GM23338 (cell line): Measurements from ENCODE around the gene ZNF275. TPM values are rescaled to one million over a fixed set of nuclear protein-coding genes. Genes with fewer than 3 reads are reported as not detected.

Experiments
- ATAC-seq: fragments of 200-7000 bp; cut with Tn5 transposase; 3 replicates; pipeline ENCODE4 v1.9.1; 2020
- DNase-seq: peaks from one replicate; pipeline ENCODE4 v3.0.0-alpha.2; 2015; ENCODE audit warnings: low spot score
- H2AFZ ChIP-seq: fragments of 200-600 bp; sonication (generic); 2 replicates; pipeline ENCODE4 v1.8.0; 2016; ENCODE audit warnings: antibody characterized with exemption, mild to moderate bottlenecking, moderate library complexity
- H3F3A ChIP-seq: fragments of 200-600 bp; sonication (generic); replicated peaks from 2 replicates; pipeline ENCODE4 v1.8.0; 2017; ENCODE audit warnings: antibody characterized with exemption, mixed run types, low read depth
- H3K27ac ChIP-seq: fragments of 200-600 bp; sonication (generic); 2 replicates; pipeline ENCODE4 v1.6.1; 2016; ENCODE audit warnings: low read depth
- H3K27me3 ChIP-seq: fragments of 200-600 bp; sonication (generic); 2 replicates; pipeline ENCODE4 v1.8.0; 2016; ENCODE audit warnings: mild to moderate bottlenecking, mixed run types, moderate library complexity; ENCODE audit not compliant: insufficient read depth
- H3K36me3 ChIP-seq: fragments of 200-600 bp; sonication (generic); 2 replicates; pipeline ENCODE4 v1.8.0; 2016; ENCODE audit warnings: mild to moderate bottlenecking; ENCODE audit not compliant: insufficient read depth
- H3K4me1 ChIP-seq: fragments of 200-600 bp; sonication (generic); 2 replicates; pipeline ENCODE4 v1.8.0; 2016; ENCODE audit warnings: mild to moderate bottlenecking, moderate library complexity; ENCODE audit not compliant: insufficient read depth
- H3K4me2 ChIP-seq: fragments of 200-600 bp; sonication (generic); 2 replicates; pipeline ENCODE4 v1.7.1; 2017; ENCODE audit warnings: mixed run types
- H3K4me3 ChIP-seq: fragments of 200-600 bp; sonication (generic); 2 replicates; pipeline ENCODE4 v1.6.1; 2016; ENCODE audit warnings: mixed run types
- H3K79me2 ChIP-seq: fragments of 200-600 bp; sonication (generic); replicated peaks from 2 replicates; pipeline ENCODE4 v1.8.0; 2017; ENCODE audit warnings: mild to moderate bottlenecking; ENCODE audit not compliant: insufficient read depth
- H3K9me2 ChIP-seq: fragments of 200-600 bp; sonication (generic); 2 replicates; pipeline ENCODE4 v1.8.0; 2017; ENCODE audit not compliant: insufficient read depth
- H4K20me1 ChIP-seq: fragments of 200-600 bp; sonication (generic); replicated peaks from 2 replicates; pipeline ENCODE4 v1.8.0; 2017; ENCODE audit warnings: mild to moderate bottlenecking; ENCODE audit not compliant: insufficient read depth
- H3K27ac Mint-ChIP-seq: 2 replicates; pipeline ENCODE4 v1.8.0; 2020; ENCODE audit warnings: inconsistent platforms, mild to moderate bottlenecking, moderate library complexity, mixed read lengths
- H3K27me3 Mint-ChIP-seq: 3 replicates; pipeline ENCODE4 v1.8.0; 2022; ENCODE audit warnings: low read depth, mild to moderate bottlenecking, moderate library complexity, mixed read lengths, inconsistent platforms; ENCODE audit not compliant: insufficient read depth, poor library complexity
- H3K36me3 Mint-ChIP-seq: 3 replicates; pipeline ENCODE4 v1.8.0; 2021; ENCODE audit warnings: low read depth, mild to moderate bottlenecking, inconsistent platforms, moderate library complexity, mixed read lengths
- H3K4me1 Mint-ChIP-seq: 3 replicates; pipeline ENCODE4 v1.8.0; 2020; ENCODE audit warnings: mild to moderate bottlenecking, inconsistent platforms, mixed read lengths
- H3K4me3 Mint-ChIP-seq: 3 replicates; pipeline ENCODE4 v1.8.0; 2021; ENCODE audit warnings: moderate library complexity, mild to moderate bottlenecking, inconsistent platforms, mixed read lengths
- H3K9me3 Mint-ChIP-seq: 3 replicates; pipeline ENCODE4 v1.8.0; 2020; ENCODE audit warnings: moderate library complexity, mild to moderate bottlenecking, inconsistent platforms, mixed read lengths
- CREB1 ChIP-seq: fragments of 250-450 bp; sonication (Bioruptor Pico); IDR thresholded peaks from 2 replicates; pipeline ENCODE4 v1.5.0; 2020; ENCODE audit warnings: low read depth, mild to moderate bottlenecking, moderate library complexity
- ETS1 ChIP-seq: IDR thresholded peaks from 2 replicates; pipeline ENCODE4 v1.6.1; 2016; ENCODE audit warnings: antibody characterized with exemption
- EZH2 ChIP-seq: fragments of 200-600 bp; sonication (generic); IDR thresholded peaks from one replicate; pipeline ENCODE4 v1.8.0; 2017; ENCODE audit warnings: antibody characterized with exemption, mild to moderate bottlenecking, low read depth; ENCODE audit not compliant: unreplicated experiment
- EZH2phosphoT487 ChIP-seq: fragments of 200-600 bp; sonication (generic); IDR thresholded peaks from one replicate; pipeline ENCODE4 v1.8.1; 2018; ENCODE audit warnings: antibody characterized with exemption; ENCODE audit not compliant: unreplicated experiment
- JUNB ChIP-seq: IDR thresholded peaks from one replicate; pipeline ENCODE4 v1.6.1; 2016; ENCODE audit warnings: antibody characterized with exemption; ENCODE audit not compliant: unreplicated experiment
- NANOG ChIP-seq: IDR thresholded peaks from 2 replicates; pipeline ENCODE4 v1.6.1; 2016; ENCODE audit warnings: antibody characterized with exemption, borderline replicate concordance
- POLR2AphosphoS5 ChIP-seq: IDR thresholded peaks from 2 replicates; pipeline ENCODE4 v1.6.1; 2016; ENCODE audit warnings: antibody characterized with exemption, low read depth
- REST ChIP-seq: IDR thresholded peaks from one replicate; pipeline ENCODE4 v1.6.1; 2018; ENCODE audit warnings: antibody characterized with exemption; ENCODE audit not compliant: unreplicated experiment
- STAT1 ChIP-seq: IDR thresholded peaks from one replicate; pipeline ENCODE4 v1.6.1; 2016; ENCODE audit warnings: antibody characterized with exemption; ENCODE audit not compliant: unreplicated experiment
- ZNF114 ChIP-seq: fragments of 250-450 bp; sonication (Bioruptor Pico); IDR thresholded peaks from 2 replicates; pipeline ENCODE4 v1.5.0; 2020; ENCODE audit warnings: mild to moderate bottlenecking, moderate library complexity
- ZNF331 ChIP-seq: fragments of 250-450 bp; sonication (Bioruptor Pico); IDR thresholded peaks from 2 replicates; pipeline ENCODE4 v1.5.0; 2020; ENCODE audit warnings: low read depth, mild to moderate bottlenecking, moderate library complexity
- polyA plus RNA-seq: library from polyadenylated mRNA; unstranded; fragments of >200 nt; fragmentation: Nextera tagmentation; extraction: Ambion mirVana; gene quantifications from 2 replicates; pipeline ENCODE4 v1.2.1, GENCODE V29; 2016
- total RNA-seq: library from RNA; depleted of rRNA; stranded (reverse); fragments of >200 nt; shearing (Covaris generic); gene quantifications from 2 replicates; pipeline ENCODE4 v1.2.3, GENCODE V29; 2014
- TF ChIP-seq, protein P1 (sequence below), 2 experiments: fragments of 200-600 bp in 1 of 2; sonication (generic) in 1 of 2; conservative IDR thresholded peaks; 2 replicates each; pipeline versions ENCODE4 v1.5.1 to v1.6.1; 2016 to 2017; ENCODE audit warnings: antibody characterized with exemption in 2 of 2, low read depth in 2 of 2, mild to moderate bottlenecking in 2 of 2, moderate library complexity in 1 of 2
- TF ChIP-seq, protein P2 (sequence below): fragments of 250-450 bp; sonication (Bioruptor Pico); IDR thresholded peaks from 2 replicates; pipeline ENCODE4 v1.5.0; 2020; ENCODE audit warnings: mild to moderate bottlenecking, moderate library complexity

The ZNF275 gene
- total and polyA plus RNA-seq, 2 experiments from 2014 or later: 3.2 to 12.3 TPM

DNA sequence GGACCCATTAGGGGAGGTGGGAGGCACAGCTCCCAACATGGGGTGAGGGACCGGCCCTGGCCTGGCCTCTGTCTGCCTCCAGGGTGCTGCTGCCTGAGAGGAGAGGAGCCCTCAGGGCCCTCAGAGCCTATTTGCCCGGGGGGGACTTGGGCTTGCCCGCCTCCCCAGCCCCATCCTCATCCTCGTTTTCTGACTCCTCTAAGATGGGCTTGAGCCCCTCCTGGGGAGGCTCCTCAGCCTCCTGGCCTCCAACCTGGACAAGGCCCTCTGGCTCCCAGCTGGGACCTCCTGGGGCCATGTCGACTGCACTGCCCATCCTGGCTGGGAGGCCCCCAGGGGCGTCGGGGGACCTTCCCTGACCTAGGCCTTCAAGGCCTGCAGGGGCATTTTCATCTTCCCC is 15.1 kb upstream of the ZNF275 start:
- H2AFZ ChIP-seq: no peak overlapping the region
- no peak overlapping the region for H3K4me2 ChIP-seq
- H3K79me2 ChIP-seq: no peaks in the 10 kb centered on the region
- no peaks in the 10 kb centered on the region for H3K4me1 ChIP-seq
- Mint-ChIP-seq H3K27me3 (peaks cover 11% of the 10 kb centered on the region), H3K27ac (no peak overlapping the region), H3K9me3 (no peaks in the 10 kb centered on the region), H3K36me3 (no peaks in the 10 kb centered on the region), H3K4me1 (peaks cover 7% of the 10 kb centered on the region; the same call in 2 of the 3 replicates), H3K4me3 (no peak overlapping the region)
- no peak for DNase-seq
- no peak overlapping the region for H3K4me3 ChIP-seq
- H3F3A ChIP-seq: no peaks in the 10 kb centered on the region
- ATAC-seq: no peak
- TF ChIP-seq REST (no peak), JUNB (no peak), EZH2 (no peak), POLR2AphosphoS5 (no peak), CREB1 (no peak), EZH2phosphoT487 (no peak), STAT1 (no peak), ZNF114 (CRISPR knock-in tag) (no peak), ETS1 (no peak), ZNF331 (CRISPR knock-in tag) (no peak), NANOG (no peak)
- TF ChIP-seq, protein P1, sequence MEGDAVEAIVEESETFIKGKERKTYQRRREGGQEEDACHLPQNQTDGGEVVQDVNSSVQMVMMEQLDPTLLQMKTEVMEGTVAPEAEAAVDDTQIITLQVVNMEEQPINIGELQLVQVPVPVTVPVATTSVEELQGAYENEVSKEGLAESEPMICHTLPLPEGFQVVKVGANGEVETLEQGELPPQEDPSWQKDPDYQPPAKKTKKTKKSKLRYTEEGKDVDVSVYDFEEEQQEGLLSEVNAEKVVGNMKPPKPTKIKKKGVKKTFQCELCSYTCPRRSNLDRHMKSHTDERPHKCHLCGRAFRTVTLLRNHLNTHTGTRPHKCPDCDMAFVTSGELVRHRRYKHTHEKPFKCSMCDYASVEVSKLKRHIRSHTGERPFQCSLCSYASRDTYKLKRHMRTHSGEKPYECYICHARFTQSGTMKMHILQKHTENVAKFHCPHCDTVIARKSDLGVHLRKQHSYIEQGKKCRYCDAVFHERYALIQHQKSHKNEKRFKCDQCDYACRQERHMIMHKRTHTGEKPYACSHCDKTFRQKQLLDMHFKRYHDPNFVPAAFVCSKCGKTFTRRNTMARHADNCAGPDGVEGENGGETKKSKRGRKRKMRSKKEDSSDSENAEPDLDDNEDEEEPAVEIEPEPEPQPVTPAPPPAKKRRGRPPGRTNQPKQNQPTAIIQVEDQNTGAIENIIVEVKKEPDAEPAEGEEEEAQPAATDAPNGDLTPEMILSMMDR (conservative IDR thresholded peaks at IDR 0.05; ENCODE audit: low read depth in 2 of 2): no peak
- TF ChIP-seq, protein P2, sequence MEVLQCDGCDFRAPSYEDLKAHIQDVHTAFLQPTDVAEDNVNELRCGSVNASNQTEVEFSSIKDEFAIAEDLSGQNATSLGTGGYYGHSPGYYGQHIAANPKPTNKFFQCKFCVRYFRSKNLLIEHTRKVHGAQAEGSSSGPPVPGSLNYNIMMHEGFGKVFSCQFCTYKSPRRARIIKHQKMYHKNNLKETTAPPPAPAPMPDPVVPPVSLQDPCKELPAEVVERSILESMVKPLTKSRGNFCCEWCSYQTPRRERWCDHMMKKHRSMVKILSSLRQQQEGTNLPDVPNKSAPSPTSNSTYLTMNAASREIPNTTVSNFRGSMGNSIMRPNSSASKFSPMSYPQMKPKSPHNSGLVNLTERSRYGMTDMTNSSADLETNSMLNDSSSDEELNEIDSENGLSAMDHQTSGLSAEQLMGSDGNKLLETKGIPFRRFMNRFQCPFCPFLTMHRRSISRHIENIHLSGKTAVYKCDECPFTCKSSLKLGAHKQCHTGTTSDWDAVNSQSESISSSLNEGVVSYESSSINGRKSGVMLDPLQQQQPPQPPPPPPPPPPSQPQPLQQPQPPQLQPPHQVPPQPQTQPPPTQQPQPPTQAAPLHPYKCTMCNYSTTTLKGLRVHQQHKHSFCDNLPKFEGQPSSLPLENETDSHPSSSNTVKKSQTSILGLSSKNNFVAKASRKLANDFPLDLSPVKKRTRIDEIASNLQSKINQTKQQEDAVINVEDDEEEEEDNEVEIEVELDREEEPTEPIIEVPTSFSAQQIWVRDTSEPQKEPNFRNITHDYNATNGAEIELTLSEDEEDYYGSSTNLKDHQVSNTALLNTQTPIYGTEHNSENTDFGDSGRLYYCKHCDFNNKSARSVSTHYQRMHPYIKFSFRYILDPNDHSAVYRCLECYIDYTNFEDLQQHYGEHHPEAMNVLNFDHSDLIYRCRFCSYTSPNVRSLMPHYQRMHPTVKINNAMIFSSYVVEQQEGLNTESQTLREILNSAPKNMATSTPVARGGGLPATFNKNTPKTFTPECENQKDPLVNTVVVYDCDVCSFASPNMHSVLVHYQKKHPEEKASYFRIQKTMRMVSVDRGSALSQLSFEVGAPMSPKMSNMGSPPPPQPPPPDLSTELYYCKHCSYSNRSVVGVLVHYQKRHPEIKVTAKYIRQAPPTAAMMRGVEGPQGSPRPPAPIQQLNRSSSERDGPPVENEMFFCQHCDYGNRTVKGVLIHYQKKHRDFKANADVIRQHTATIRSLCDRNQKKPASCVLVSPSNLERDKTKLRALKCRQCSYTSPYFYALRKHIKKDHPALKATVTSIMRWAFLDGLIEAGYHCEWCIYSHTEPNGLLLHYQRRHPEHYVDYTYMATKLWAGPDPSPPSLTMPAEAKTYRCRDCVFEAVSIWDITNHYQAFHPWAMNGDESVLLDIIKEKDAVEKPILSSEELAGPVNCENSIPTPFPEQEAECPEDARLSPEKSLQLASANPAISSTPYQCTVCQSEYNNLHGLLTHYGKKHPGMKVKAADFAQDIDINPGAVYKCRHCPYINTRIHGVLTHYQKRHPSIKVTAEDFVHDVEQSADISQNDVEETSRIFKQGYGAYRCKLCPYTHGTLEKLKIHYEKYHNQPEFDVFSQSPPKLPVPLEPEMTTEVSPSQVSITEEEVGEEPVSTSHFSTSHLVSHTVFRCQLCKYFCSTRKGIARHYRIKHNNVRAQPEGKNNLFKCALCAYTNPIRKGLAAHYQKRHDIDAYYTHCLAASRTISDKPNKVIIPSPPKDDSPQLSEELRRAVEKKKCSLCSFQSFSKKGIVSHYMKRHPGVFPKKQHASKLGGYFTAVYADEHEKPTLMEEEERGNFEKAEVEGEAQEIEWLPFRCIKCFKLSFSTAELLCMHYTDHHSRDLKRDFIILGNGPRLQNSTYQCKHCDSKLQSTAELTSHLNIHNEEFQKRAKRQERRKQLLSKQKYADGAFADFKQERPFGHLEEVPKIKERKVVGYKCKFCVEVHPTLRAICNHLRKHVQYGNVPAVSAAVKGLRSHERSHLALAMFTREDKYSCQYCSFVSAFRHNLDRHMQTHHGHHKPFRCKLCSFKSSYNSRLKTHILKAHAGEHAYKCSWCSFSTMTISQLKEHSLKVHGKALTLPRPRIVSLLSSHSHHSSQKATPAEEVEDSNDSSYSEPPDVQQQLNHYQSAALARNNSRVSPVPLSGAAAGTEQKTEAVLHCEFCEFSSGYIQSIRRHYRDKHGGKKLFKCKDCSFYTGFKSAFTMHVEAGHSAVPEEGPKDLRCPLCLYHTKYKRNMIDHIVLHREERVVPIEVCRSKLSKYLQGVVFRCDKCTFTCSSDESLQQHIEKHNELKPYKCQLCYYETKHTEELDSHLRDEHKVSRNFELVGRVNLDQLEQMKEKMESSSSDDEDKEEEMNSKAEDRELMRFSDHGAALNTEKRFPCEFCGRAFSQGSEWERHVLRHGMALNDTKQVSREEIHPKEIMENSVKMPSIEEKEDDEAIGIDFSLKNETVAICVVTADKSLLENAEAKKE (CRISPR knock-in tag): no peak
- no peaks in the 10 kb centered on the region for H3K36me3 ChIP-seq
- no peaks in the 10 kb centered on the region for H3K9me2 ChIP-seq
- H3K27me3 ChIP-seq: peaks cover 18% of the 10 kb centered on the region
- no peak overlapping the region for H3K27ac ChIP-seq
- no peaks in the 10 kb centered on the region for H4K20me1 ChIP-seq
